LHCN-M2 (cell line): ENCODE results near the gene ERI3. TPM values are rescaled to one million over a fixed set of nuclear protein-coding genes. Genes with fewer than 3 reads are reported as not detected.
"Not testable (repeated sequence)": the region's sequence is repeated elsewhere in the genome, so short reads cannot be mapped to it uniquely, and the experiment has no call there.

Source experiments
- DNase-seq: peaks from one replicate; pipeline ENCODE4 v3.0.0-alpha.2; 2012; ENCODE audit warnings: low read depth
- total RNA-seq: library from RNA; depleted of rRNA; stranded (reverse); fragments of >200 nt; gene quantifications from 2 replicates; pipeline ENCODE4 v1.2.3, GENCODE V29; 2014; rRNA removed

ERI3 gene
- total RNA-seq, 1 experiment from 2014 or later = 59.7 TPM

GRCh38 chr1:44212355-44213221, 142.5 kb downstream of the ERI3 start:
- no peak for DNase-seq

- DNase-seq = no peak
Observed at GRCh38 chr1:44210595-44210994, 144.5 kb downstream of the ERI3 start.

- no peak for DNase-seq
Observed at GRCh38 chr1:44208226-44208625, 146.8 kb downstream of the ERI3 start.

- not testable (repeated sequence) for DNase-seq
Observed at GRCh38 chr1:44206545-44206944, 148.5 kb downstream of the ERI3 start.

- DNase-seq = no peak
Observed at GRCh38 chr1:44200336-44200735, 154.7 kb downstream of the ERI3 start.

- DNase-seq = no peak
Observed at GRCh38 chr1:44174630-44175029, 180.4 kb downstream of the ERI3 start.

Other genes starting within 250 kb of the ERI3 start
- 0.11 and 0.19 TPM in 2 replicates for gene KLF17, start 236.4 kb downstream of the ERI3 start, total RNA-seq
- gene KLF18, start 213.6 kb downstream of the ERI3 start, total RNA-seq = not detected in 2 replicates
- gene DMAP1, start 141.8 kb downstream of the ERI3 start, total RNA-seq = 16.0 and 18.3 TPM in 2 replicates
- 124 and 143 TPM in 2 replicates for gene RNF220, start 50.0 kb upstream of the ERI3 start, total RNA-seq